HG03135 (cell line): ENCODE data around the gene RFX4.
"Not testable (repeated sequence)": the region's sequence is repeated elsewhere in the genome, so short reads cannot be mapped to it uniquely, and the experiment has no call there.

Source experiments
- ATAC-seq: cut with Tn5 transposase; IDR thresholded peaks from one replicate; pipeline ENCODE4 v1.9.1; 2021; ENCODE audit warnings: mild to moderate bottlenecking, moderate library complexity; ENCODE audit not compliant: unreplicated experiment

The RFX4 gene

DNA sequence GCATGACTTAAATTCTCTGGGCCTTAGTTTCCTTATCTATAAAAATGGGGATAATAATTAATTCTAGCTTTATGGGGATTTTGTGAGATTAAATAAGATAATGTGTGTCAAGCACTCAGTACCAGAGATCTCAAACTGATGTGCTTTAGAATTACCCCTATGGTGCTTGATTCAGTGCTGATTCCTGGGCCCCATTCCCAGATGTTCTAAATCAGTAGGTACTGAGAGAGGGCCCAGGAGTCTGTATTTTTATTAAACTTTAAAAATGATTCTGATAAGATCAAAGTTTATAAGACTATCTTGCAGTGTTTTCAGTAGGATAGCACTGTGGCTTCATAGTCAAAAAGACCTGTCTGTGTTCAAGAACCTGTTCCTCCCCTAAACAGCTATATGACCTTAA, 102.6 kb downstream of the RFX4 start:
- no peak for ATAC-seq

DNA sequence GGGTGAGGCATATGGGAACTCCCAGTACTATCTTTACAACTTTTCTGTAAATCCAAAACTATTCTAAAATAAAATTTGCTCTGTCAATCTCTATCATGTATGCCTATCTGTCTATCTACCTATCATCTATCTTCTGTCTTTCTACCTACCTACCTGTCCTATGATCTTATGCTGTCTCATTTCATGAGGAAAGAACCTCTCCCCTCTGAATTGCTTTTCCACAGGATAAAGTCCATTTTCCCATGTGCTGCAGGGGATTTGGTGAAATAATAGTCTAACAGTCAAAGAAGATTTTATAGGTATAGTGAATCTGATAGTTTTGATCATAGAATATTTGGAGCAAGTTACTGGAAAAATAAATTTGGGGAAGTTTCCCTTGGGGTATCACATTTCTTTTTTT, 104.9 kb downstream of the RFX4 start:
- ATAC-seq = no peak

DNA sequence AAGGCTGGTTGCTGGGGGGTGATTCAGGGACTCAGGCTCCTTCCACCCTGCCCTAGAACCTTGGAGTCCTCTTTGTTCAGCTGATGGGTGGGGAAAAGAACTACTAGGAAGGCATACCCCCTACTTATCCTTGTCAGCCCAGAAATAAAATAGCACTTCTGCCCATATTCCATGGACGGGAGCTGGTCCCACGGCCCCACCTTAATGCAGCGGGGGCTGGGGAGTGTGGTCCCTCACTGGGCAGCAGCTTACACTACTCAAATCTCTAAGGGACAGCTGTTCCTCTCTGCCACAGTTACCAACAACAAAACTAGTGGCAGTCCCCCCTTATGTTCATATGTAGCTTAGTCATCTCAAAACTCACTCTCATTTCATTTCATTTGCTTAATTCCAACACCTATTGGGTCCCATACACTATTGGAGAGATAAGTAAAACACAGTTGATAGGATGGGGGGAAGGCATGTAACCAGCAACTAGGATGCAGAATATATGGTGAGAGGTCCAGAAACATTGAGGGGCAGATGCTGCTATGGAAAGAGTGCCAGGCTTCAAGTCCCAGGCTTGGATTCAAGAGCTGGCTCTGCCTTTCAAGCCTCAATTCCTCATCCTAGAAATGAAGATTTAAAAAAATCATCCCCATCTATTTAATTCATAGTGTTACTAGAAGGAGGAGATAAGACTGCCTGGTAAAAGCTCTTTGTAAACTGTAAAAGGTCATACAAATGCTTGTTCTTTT, 107.9 kb downstream of the RFX4 start:
- ATAC-seq = no peak

DNA sequence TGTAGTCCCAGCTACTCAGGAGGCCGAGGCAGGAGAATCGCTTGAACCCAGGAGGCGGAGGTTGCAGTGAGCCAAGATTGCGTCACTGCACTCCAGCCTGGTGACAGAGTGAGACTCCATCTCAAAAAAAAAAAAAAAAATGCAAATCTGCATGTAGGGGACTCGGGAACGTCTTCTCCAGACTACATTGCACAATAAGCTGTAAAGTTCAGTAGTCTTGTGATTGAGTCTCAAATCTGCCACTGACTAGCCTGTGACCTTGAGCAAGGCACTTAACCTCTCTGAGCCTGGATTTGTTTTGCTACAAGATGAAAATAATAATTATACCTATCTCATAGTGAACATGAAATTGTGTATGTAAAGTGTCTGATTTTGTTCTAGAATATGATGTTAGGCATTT, 109.2 kb downstream of the RFX4 start:
- ATAC-seq = not testable (repeated sequence)

DNA sequence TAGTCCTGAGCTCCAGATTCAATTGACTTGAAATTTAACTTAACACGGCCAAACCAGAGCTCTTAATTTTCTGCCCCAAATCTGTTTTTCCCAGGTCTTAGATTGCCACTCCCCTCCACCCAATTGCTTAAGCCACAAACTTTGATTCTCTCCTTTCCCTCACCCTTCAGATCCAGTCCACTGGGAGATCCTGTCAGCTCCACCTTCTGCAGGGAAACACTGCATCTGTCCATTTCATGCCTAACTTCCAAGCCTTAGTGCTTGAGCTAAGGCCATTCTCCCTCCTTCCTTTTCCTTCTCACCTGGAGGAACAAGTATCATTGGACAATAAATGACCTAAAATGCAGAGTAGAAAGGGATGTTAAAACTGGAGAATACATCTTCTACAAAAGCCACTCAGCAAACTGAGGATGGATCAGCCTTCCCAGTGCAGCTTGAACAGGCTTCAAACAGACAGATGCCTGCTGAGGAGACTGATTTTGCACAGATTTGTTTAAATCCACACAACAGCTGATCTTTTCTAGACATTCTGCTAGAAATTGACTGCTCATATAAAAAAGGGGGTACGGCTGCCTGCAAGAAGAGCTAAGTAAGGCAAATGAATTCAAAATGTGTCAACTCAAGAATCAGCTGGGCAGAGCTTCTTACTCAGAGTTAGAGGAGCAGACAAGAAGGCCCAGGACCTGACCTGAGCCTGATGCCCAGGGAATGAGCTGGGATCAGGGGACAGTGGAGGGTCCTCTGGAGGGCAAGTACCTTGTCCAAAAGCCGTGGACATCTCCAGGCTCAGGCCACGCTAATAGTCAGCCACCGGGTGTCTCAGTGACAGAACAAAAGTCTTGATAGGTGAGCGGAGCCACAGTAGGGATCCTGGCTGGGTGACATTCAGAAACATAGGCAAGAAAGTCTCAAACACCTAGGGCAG, 110.4 kb downstream of the RFX4 start:
- no peak for ATAC-seq

DNA sequence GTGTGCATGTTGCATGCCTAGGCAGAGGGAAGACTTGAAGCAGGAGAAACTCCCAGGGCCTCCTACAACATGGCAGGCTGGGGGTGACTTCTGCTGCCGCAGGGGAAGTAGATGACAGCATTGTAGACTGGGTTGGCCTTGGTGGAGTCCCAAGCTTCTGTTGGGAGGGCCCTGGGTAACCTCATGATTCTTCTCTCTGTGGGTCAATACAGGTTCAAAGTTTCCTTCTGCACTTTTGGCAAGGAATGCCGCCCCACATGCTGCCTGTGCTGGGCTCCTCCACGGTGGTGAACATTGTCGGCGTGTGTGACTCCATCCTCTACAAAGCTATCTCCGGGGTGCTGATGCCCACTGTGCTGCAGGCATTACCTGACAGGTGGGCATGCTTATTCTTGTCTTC, 113.3 kb downstream of the RFX4 start:
- no peak for ATAC-seq

DNA sequence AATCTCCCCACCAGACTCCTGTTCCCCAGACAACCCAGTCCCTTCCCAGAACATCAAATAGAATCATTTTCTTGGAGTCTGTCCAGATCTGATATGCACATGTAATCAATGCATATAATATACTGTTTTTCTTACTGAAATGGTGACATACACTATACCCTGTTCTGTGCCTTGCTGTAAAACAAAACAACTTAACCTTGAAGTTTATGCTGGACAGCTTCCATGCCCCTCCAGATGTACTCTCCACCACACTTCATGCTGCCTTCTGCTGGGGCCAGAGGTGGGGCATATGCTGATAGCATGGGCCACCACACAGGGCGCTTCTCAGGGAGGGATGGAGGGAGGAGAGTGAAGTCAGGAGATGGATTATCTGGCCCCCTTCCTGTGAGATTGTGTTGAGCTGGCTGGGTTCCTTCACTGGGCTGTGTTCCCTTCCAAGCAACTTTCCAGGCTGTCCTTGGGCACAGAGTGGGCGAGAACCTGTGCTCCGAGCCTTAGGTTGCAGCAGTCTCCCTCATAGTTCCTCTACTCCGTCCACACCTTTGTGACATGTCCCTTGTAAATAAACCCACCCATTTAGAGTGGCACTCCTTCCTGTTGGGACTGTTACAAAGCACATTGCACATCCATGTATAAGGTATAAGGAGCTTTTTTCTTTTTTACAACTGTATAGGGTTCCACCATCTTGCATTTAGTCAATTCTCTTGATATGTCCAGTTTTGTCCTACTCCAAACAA, 114.0 kb downstream of the RFX4 start:
- no peak for ATAC-seq

DNA sequence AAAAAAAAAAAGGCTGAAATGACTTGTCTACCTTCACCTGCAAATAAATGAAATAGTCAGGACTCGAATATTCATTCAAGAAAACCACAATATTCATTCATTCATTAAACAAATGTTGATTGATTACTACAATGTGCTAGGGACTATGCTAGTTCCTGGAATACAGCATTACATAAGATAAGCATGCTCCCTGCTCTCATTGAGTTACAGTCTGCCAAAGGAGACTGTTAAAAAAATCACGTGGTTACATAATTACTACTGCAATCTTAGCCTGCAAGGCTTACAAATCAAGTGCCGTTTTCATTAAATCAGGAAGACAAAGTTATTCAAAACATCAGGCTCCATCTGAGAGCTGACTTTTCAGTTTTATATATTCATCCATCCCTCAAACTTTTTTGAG, 121.3 kb downstream of the RFX4 start:
- ATAC-seq = no peak

DNA sequence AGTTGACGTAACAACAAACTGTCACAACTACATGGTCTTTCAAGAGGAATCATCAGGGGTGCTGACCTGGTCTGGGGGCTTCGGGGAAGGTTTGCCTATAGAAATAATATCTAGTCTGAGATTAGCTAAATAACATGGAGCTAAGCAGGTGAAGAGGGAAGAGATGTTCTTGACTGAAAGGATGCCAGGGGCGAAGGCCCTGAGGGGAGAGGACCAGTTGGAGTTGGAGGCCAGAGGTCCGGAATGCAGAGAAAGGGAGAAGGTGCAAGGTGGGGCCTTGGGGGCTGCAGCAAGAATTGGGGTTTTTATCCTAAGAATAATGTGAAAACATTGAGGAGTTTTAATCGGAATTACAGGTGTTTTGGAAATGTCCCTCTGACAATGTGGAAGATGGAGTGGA, 123.2 kb downstream of the RFX4 start:
- ATAC-seq = no peak

DNA sequence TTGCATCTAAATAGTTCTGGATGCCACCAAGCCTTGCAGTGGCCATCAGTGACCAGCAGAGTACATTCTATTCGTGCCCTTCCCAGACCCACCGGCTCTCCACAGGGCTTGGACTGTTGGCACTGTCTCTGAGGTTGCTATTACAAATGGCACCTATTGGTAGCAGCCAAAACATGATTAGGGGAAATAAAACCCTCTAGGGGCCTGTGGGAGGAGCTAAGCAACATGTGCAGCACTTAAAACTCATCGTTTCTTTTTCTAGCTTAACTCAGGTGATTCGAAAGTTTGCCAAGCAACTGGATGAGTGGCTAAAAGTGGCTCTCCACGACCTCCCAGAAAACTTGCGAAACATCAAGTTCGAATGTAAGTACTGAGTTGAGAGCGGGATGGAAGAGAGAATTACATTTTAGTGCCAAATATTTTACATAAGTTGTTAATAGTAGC, 126.3 kb downstream of the RFX4 start:
- ATAC-seq = no peak

DNA sequence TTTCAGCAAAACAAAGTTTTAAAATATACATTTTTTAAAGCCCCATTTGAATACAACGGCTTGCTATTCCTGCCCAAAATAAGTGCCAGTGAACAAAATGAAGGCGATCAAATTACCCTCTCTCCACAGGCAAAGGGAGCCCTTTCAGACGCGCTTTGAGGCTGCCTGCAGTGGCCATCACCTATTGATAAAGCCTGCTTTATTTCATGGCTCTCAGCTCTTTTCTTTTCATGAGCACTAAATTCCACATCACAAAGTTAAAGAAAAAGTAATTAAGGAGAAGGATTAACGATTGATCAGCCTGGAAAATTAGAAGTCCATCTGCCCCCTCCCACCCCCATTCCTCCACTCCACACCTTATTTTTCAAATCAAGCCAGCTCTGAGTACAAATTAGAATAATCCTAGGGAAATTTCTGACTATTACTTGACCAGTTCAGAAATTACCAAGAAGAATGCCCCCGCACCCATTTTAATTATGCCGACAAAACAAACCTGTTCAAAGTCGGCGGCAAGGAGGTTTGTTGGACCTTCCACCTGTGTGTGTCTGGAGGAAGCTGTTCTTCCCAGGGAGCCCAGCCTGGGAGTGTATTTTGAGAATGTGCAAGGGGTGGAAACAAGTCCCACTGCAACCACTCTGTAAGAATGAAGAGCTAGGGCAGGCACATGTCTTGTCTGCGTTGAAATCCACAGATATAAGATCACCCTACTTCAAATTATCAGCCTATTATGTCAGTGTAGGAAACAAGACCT, 127.5 kb downstream of the RFX4 start:
- no peak for ATAC-seq

DNA sequence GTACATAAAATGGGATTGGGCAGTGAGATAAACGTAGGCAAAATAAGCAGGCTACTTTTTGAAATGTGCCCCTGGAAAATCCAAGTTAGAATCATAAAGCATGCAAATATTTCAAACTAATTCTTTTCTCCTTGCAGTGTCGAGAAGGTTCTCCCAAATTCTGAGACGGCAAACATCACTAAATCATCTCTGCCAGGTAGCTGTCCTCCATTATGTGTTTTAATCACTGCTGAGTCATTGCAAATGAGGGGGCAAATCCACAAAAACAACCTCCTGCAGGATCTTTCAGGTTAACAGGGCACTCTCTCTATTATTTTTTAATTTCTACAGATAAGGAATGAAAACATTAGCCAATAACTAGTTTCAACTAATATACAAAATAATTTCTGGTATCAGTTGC, 128.5 kb downstream of the RFX4 start:
- no peak for ATAC-seq

DNA sequence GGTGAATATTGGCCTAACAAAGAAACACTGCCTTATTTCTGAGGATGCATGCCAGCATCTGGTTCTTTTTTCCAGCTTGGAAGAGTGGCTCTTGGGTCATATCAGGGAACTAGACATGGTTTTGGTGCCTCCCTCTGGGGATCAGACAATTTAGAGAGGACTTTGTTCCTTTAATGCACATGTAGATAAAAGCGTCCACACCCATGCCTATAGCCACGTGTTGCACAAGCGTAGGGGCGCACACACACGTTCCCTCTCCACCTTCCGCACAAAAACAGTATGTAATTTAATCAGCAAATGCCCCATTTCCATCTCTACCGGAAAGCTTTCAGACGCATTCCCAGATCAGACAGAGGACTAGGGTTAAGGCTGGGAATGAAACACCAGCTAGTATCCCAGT, 130.0 kb downstream of the RFX4 start:
- ATAC-seq = no peak

DNA sequence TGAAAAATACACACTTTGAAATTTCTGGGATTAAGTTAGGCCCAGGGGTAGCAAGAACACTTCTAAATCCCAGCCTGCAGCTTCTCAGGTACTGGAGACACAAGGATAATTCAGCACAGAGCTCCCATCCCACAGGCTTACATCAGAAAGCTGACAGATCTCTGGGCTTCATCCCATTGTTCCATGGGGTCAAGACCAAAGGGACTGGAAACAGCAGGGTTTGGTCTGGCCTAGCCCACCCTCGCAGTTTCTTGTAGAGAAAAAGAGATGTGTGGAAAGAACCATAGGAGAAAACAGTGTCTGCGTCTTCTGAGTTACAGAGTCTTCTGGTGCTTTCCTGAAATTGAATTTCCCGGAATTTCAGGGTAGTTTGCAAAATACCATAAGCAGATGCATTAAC, 132.1 kb downstream of the RFX4 start:
- ATAC-seq = no peak

DNA sequence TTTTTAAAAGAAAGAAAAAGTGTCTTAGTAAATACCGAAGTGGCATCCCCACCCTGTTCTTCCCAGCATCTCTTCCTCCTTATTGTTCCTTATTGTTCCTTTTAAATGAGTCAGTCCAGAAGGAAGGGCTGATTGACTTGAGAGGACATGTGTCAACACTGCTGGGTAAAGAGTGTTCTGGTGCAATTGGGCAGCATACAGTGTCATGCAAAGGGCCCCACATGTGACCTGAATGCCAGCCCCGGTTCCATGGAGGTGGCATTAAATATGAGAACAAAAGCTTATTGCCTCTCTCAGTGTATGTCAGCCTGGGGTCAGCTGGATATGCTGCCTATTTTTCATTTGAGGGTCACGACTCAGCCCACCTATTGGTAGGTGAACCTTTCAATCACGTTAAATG, 132.8 kb downstream of the RFX4 start:
- ATAC-seq = no peak

DNA sequence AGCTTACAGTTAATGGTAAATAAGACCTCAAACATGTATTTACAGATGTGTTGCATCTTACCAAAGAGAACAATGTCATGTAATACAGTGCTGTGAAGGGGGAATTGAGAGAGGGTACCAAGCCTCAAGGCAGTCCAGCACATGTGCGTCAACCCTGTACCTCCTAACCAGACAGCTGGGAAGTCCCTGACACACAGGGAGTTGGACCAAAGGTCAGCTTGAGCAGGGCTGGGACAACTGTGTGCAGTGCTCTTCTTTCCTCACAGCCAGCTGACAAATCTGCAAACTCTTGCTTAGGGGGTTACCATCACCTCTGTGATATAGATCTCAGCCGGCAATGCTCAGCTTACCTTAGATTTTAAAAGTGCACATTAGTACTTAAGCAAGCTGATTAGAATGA, 134.9 kb downstream of the RFX4 start:
- ATAC-seq = no peak

DNA sequence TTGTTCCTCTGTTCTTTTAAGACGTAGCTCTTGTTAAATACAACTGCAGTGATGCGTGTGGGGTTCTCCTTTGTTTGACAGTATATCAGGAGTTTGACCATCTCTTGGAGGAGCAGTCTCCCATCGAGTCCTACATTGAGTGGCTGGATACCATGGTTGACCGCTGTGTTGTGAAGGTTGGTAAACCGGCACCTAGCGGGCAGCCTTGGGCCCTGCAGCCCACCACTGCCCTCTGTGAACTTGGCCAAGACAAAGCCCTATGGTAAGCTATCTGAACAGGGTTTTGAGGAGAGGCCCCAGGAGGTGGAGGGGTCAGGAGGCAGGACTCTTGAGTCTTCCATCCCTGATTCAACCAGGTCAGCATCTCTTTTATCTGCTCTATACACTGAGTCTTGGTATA, 137.1 kb downstream of the RFX4 start:
- no peak for ATAC-seq

DNA sequence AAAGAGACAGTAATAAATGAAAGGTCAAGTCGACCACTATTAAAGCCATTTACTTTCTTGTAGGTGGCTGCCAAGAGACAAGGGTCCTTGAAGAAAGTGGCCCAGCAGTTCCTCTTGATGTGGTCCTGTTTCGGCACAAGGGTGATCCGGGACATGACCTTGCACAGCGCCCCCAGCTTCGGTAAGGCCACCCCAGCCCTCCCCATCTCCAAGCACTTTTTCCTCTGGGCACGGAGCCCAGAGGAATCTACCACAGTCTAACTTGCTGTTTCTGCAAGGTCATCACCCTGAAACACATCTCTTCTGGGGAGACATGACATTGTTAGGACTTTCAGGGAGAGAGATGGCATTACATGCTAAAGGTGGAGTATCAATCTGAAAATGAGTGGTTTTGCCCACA, 137.9 kb downstream of the RFX4 start:
- no peak for ATAC-seq

DNA sequence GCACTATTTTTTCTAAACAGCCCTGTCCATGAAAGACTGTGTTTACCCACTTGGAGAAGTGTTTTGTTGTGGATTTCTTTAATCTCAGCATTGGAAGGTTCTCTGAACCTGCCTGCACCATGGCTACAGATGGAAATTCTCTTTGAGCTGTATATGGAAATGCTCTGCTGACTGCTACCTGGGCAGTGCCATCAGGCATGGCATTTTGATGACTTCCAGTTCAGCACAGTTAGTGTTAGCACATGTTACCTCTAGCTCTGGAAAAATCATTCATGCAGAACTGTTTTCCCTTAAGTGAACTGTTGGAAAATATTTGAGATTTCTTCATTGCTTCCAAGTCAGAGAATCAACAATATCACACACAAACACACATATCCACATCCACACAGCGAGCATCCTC, 139.1 kb downstream of the RFX4 start:
- no peak for ATAC-seq

DNA sequence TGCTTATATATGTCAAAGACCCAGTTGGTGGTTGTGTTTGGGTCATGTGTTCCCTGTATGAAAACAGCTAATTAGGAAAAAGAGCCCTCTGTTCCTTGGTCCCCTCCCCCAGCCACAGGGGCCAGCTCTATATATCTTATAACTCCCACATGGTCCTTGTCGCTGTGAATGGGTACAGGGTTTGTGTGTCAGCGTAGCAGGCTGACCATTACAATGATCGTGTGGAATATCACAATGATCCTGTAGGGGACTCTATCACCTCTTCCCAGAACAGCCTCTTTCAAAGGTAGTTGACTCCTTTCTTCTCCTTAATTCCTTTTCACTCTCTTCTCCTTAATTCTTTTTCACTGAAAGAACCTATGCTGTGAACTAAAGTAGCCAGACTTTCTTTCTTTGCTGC, 140.0 kb downstream of the RFX4 start:
- ATAC-seq = no peak

DNA sequence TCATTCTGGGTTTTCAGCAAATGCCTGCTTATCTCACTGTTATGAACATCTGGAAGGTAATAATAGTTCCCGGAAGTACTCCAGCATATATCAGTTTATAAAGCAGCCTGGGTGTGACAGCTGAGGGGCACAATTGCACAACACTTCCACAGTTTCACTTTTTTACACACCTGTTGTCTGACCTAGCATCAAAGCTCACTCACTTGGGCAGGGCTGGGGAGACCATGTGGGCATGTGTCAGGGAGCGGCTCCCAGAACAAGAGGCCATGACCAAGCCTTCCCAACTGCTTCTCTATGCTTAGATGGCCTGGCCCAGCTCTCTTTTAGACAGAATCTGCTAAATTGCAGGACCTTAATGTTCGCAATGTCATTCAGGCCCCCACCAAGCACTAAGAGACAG, 140.6 kb downstream of the RFX4 start:
- ATAC-seq = no peak
